ENCODE data around the gene GAREM1.

DNA sequence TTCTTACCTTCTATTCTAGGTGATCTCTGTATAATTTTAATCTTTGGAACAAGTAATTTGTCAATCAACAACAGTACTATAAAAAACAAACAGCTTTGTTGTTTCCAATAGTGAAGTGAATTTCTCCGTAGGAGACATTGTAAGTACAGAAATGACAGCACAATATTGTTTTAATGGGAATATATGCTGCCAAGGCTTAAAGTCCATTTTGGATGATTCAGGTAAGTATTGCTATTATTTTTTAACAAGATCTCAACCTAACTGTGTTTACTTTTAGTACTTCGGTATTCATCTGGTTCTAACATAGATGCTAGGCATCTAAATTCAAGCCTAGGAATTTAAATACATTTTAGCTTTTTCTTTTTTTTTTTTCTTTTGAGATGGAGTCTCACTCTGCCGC lies 175.1 kb downstream of the GAREM1 start:
- TF ChIP-seq, protein P1, sequence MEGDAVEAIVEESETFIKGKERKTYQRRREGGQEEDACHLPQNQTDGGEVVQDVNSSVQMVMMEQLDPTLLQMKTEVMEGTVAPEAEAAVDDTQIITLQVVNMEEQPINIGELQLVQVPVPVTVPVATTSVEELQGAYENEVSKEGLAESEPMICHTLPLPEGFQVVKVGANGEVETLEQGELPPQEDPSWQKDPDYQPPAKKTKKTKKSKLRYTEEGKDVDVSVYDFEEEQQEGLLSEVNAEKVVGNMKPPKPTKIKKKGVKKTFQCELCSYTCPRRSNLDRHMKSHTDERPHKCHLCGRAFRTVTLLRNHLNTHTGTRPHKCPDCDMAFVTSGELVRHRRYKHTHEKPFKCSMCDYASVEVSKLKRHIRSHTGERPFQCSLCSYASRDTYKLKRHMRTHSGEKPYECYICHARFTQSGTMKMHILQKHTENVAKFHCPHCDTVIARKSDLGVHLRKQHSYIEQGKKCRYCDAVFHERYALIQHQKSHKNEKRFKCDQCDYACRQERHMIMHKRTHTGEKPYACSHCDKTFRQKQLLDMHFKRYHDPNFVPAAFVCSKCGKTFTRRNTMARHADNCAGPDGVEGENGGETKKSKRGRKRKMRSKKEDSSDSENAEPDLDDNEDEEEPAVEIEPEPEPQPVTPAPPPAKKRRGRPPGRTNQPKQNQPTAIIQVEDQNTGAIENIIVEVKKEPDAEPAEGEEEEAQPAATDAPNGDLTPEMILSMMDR (IDR thresholded peaks at IDR 0.05; ENCODE audit: poor library complexity), result no peak
- TF ChIP-seq EZH2 (IDR thresholded peaks at IDR 0.05; ENCODE audit: borderline replicate concordance) (no peak), EZH2phosphoT487 (IDR thresholded peaks at IDR 0.05; ENCODE audit: low read depth, severe bottlenecking, unreplicated experiment) (no peak)
